Activated naive CD4-positive, alpha-beta T cell treated with anti-CD3 and anti-CD28 coated beads for 36 hours (primary cell): ENCODE measurements around the gene CELF2. TPM values are rescaled to one million over a fixed set of nuclear protein-coding genes. Genes with fewer than 3 reads are reported as not detected.

ENCODE experiments used
- CTCF ChIA-PET: fragments of 350-600 bp; sonication (Branson Sonifier 250); formaldehyde crosslinking; loops from one replicate; lab custom pipeline; 2021; ENCODE audit warnings: antibody characterized with exemption; lab: Charles Lee
- DNase-seq: peaks from one replicate; pipeline ENCODE4 v3.0.0-alpha.2; 2020
- H3K27ac Mint-ChIP-seq: one replicate; pipeline ENCODE4 v1.8.0; 2021; ENCODE audit warnings: mild to moderate bottlenecking, mixed read lengths
- H3K27me3 Mint-ChIP-seq: one replicate; pipeline ENCODE4 v1.8.0; 2021; ENCODE audit warnings: low read depth, mixed read lengths
- H3K36me3 Mint-ChIP-seq: one replicate; pipeline ENCODE4 v1.8.0; 2021; ENCODE audit warnings: low read depth, mixed read lengths
- H3K4me1 Mint-ChIP-seq: one replicate; pipeline ENCODE4 v1.8.0; 2021; ENCODE audit warnings: low read depth, mixed read lengths
- H3K4me3 Mint-ChIP-seq: one replicate; pipeline ENCODE4 v1.8.0; 2021; ENCODE audit warnings: mild to moderate bottlenecking, moderate library complexity, mixed read lengths
- H3K9me3 Mint-ChIP-seq: one replicate; pipeline ENCODE4 v1.8.0; 2021; ENCODE audit warnings: mixed read lengths
- intact Hi-C: fragments of 100-400 bp; cut with micrococcal nuclease; formaldehyde crosslinking; loops from one replicate; pipeline ENCODE4 v1.15.1; 2023
- total RNA-seq, 2 experiments: library from RNA; stranded (reverse); gene quantifications; one replicate each; pipeline ENCODE4 v1.2.3, GENCODE V29; 2021

CELF2 gene
- total RNA-seq, 2 experiments from 2014 or later, result 68.2 to 72.2 TPM

- no peaks in the 10 kb centered on the region for H3K27me3 Mint-ChIP-seq
- DNase-seq, result no peak
- no peaks in the 10 kb centered on the region for H3K9me3 Mint-ChIP-seq
- H3K4me1 Mint-ChIP-seq, result peaks cover 95% of the 10 kb centered on the region
- H3K27ac Mint-ChIP-seq, result peak overlapping the region; percentile 93
- peaks cover 16% of the 10 kb centered on the region for H3K36me3 Mint-ChIP-seq
- intact Hi-C loops, result loop anchor here (1.0 to 5.0 kb wide), 13 partner anchors 9 to 887 kb away; no protein-coding TSS in a partner anchor
- H3K4me3 Mint-ChIP-seq, result peak overlapping the region; percentile 26
- CTCF ChIA-PET, result interaction anchor here (0.9 to 2.2 kb wide), 8 partner anchors 8 to 70 kb away, joined by 3 to 6 read pairs (median 5); no protein-coding TSS in a partner anchor
Measured at GRCh38 chr10:11235771-11236170, 218.1 kb downstream of the CELF2 start.

- peak; percentile 61 for DNase-seq
- Mint-ChIP-seq H3K4me1 (peaks cover 92% of the 10 kb centered on the region), H3K36me3 (peaks cover 16% of the 10 kb centered on the region), H3K9me3 (no peaks in the 10 kb centered on the region), H3K27me3 (no peaks in the 10 kb centered on the region), H3K4me3 (peak overlapping the region; percentile 26), H3K27ac (peak overlapping the region; percentile 93)
- intact Hi-C loops, result loop anchor here (1.0 to 5.0 kb wide), 8 partner anchors 9 to 886 kb away; no protein-coding TSS in a partner anchor
- CTCF ChIA-PET, result interaction anchor here (0.9 to 2.2 kb wide), 8 partner anchors 8 to 71 kb away, joined by 3 to 6 read pairs (median 5); no protein-coding TSS in a partner anchor
Measured at GRCh38 chr10:11236234-11236633, 218.6 kb downstream of the CELF2 start.

GRCh38 chr10:11237571-11237970 is 219.9 kb downstream of the CELF2 start:
- no peaks in the 10 kb centered on the region for H3K9me3 Mint-ChIP-seq
- H3K4me3 Mint-ChIP-seq, result no peak overlapping the region
- peak; percentile 61 for DNase-seq
- H3K4me1 Mint-ChIP-seq, result peaks cover 81% of the 10 kb centered on the region
- CTCF ChIA-PET, result interaction anchor here (1.1 to 1.8 kb wide), 2 partner anchors 33 to 35 kb away, joined by 3 to 8 read pairs; no protein-coding TSS in a partner anchor
- H3K27ac Mint-ChIP-seq, result peak overlapping the region; percentile 93
- H3K27me3 Mint-ChIP-seq, result no peaks in the 10 kb centered on the region
- peaks cover 13% of the 10 kb centered on the region for H3K36me3 Mint-ChIP-seq
- intact Hi-C loops, result loop anchor here (2.0 to 5.0 kb wide), 5 partner anchors 31 to 885 kb away; no protein-coding TSS in a partner anchor

GRCh38 chr10:11238893-11239292 is 221.2 kb downstream of the CELF2 start:
- Mint-ChIP-seq H3K27ac (no peak overlapping the region), H3K36me3 (peaks cover 11% of the 10 kb centered on the region), H3K4me3 (no peak overlapping the region)

GRCh38 chr10:11240641-11241040 is 223.0 kb downstream of the CELF2 start:
- no peak overlapping the region for H3K4me3 Mint-ChIP-seq
- H3K27me3 Mint-ChIP-seq, result no peaks in the 10 kb centered on the region
- H3K4me1 Mint-ChIP-seq, result peaks cover 50% of the 10 kb centered on the region
- intact Hi-C loops, result no loop called here
- CTCF ChIA-PET, result interaction anchor here (3.4 kb wide), 1 partner anchor 30 kb away, joined by 12 read pairs; no protein-coding TSS in a partner anchor
- DNase-seq, result no peak
- H3K9me3 Mint-ChIP-seq, result no peaks in the 10 kb centered on the region
- peak overlapping the region; percentile 65 for H3K27ac Mint-ChIP-seq
- peaks cover 10% of the 10 kb centered on the region for H3K36me3 Mint-ChIP-seq

More at GRCh38 chr10:11238893-11239292, 221.2 kb downstream of the CELF2 start:
- Mint-ChIP-seq H3K9me3 (no peaks in the 10 kb centered on the region), H3K4me1 (peaks cover 68% of the 10 kb centered on the region), H3K27me3 (no peaks in the 10 kb centered on the region)
- CTCF ChIA-PET, result interaction anchor here (0.8 to 1.8 kb wide), 2 partner anchors 31 to 59 kb away, joined by 3 to 8 read pairs; no protein-coding TSS in a partner anchor
- intact Hi-C loops, result loop anchor here (5.0 kb wide), 4 partner anchors 163 to 883 kb away; no protein-coding TSS in a partner anchor
- no peak for DNase-seq

- H3K27ac Mint-ChIP-seq, result peak overlapping the region; percentile 50
- peak overlapping the region; percentile 20 for H3K4me3 Mint-ChIP-seq
- H3K27me3 Mint-ChIP-seq, result no peaks in the 10 kb centered on the region
- CTCF ChIA-PET, result interaction anchor here (0.8 to 3.4 kb wide), 5 partner anchors 9 to 64 kb away, joined by 3 to 12 read pairs (median 6); no protein-coding TSS in a partner anchor
- peaks cover 30% of the 10 kb centered on the region for H3K4me1 Mint-ChIP-seq
- peak; percentile 51 for DNase-seq
- peaks cover 7% of the 10 kb centered on the region for H3K36me3 Mint-ChIP-seq
- no peaks in the 10 kb centered on the region for H3K9me3 Mint-ChIP-seq
- intact Hi-C loops, result no loop called here
Measured at GRCh38 chr10:11242443-11243387, 225.0 kb downstream of the CELF2 start.

GRCh38 chr10:11243425-11244222 is 226.0 kb downstream of the CELF2 start:
- intact Hi-C loops, result no loop called here
- Mint-ChIP-seq H3K4me3 (no peak overlapping the region), H3K4me1 (peaks cover 23% of the 10 kb centered on the region), H3K27me3 (no peaks in the 10 kb centered on the region), H3K27ac (peak overlapping the region; percentile 2), H3K36me3 (peaks cover 5% of the 10 kb centered on the region), H3K9me3 (no peaks in the 10 kb centered on the region)
- DNase-seq, result no peak
- CTCF ChIA-PET, result interaction anchor here (2.3 to 3.4 kb wide), 2 partner anchors 25 to 27 kb away, joined by 8 to 12 read pairs; no protein-coding TSS in a partner anchor

- CTCF ChIA-PET, result interaction anchor here (0.8 to 1.2 kb wide), 5 partner anchors 10 to 81 kb away, joined by 3 to 5 read pairs (median 3); no protein-coding TSS in a partner anchor
- Mint-ChIP-seq H3K36me3 (peaks cover 10% of the 10 kb centered on the region), H3K4me3 (no peak overlapping the region), H3K4me1 (peaks cover 19% of the 10 kb centered on the region), H3K9me3 (no peaks in the 10 kb centered on the region), H3K27ac (no peak overlapping the region), H3K27me3 (no peaks in the 10 kb centered on the region)
- intact Hi-C loops, result loop anchor here (1.0 kb wide), 1 partner anchor 9 kb away; no protein-coding TSS in a partner anchor
- DNase-seq, result no peak
Measured at GRCh38 chr10:11245095-11245479, 227.4 kb downstream of the CELF2 start.

- intact Hi-C loops, result loop anchor here (1.0 kb wide), 1 partner anchor 9 kb away; no protein-coding TSS in a partner anchor
- Mint-ChIP-seq H3K36me3 (peaks cover 10% of the 10 kb centered on the region), H3K4me1 (peaks cover 17% of the 10 kb centered on the region), H3K27ac (no peak overlapping the region), H3K4me3 (no peak overlapping the region), H3K27me3 (no peaks in the 10 kb centered on the region), H3K9me3 (no peaks in the 10 kb centered on the region)
- peak; percentile 57 for DNase-seq
- CTCF ChIA-PET, result interaction anchor here (0.8 to 1.2 kb wide), 5 partner anchors 10 to 81 kb away, joined by 3 to 5 read pairs (median 3); no protein-coding TSS in a partner anchor
Measured at GRCh38 chr10:11245510-11245909, 227.8 kb downstream of the CELF2 start.

- no peak overlapping the region for H3K4me3 Mint-ChIP-seq
- no peaks in the 10 kb centered on the region for H3K27me3 Mint-ChIP-seq
- CTCF ChIA-PET, result interaction anchor here (0.6 to 1.2 kb wide), 5 partner anchors 9 to 425 kb away, joined by 3 to 4 read pairs (median 3); no protein-coding TSS in a partner anchor
- DNase-seq, result no peak
- no peaks in the 10 kb centered on the region for H3K9me3 Mint-ChIP-seq
- peaks cover 15% of the 10 kb centered on the region for H3K4me1 Mint-ChIP-seq
- intact Hi-C loops, result loop anchor here (1.0 kb wide), 1 partner anchor 10 kb away; no protein-coding TSS in a partner anchor
- no peak overlapping the region for H3K27ac Mint-ChIP-seq
- H3K36me3 Mint-ChIP-seq, result peaks cover 10% of the 10 kb centered on the region
Measured at GRCh38 chr10:11245981-11246590, 228.4 kb downstream of the CELF2 start.
